GM18870 (cell line): ENCODE measurements around the gene DMXL1.
A peak's percentile ranks its signal among the peaks of the same experiment; 100 is the strongest.
"Not testable (repeated sequence)": the region's sequence is repeated elsewhere in the genome, so short reads cannot be mapped to it uniquely, and the experiment has no call there.

Source experiments
- ATAC-seq: cut with Tn5 transposase; IDR thresholded peaks from one replicate; pipeline ENCODE4 v1.9.1; 2021; ENCODE audit warnings: moderate library complexity; ENCODE audit not compliant: unreplicated experiment

DMXL1 gene

DNA sequence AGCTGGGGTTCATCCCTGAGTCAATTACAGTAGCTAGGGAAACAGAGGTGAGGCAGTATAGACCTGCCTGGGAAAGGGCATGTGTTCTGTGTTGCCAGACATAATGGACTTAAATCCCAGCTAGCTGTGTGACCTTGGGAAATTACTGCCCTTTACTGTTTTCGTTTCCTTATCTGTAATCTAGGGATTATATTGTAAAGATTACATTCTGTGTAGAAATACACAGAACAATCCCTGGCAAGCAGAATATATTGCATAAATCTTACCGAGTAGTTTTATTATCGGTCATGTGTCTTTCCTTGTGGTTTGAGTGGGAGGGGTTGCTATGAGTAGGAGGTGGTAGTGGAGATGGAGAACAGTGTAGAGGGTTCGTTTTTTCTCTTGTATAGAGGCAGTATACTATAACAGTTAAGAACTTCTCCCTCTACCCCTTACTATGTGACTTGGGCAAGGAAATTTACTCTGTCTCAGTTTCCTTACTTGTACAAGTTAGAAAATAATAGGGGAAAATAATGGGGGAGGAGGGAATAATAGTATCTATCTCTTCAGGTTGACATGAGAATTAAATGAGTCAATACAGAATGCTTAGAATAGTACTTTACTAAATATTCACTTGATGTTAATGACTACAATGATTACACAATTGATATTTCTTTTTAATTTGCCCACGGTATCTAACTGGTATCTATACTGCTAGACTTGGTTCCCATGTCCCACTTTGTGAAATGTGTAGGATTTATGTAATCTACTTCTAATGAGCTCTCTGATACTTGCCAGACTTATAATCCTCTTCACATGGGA lies 7.1 kb upstream of the DMXL1 start:
- ATAC-seq, result peak; percentile 82

DNA sequence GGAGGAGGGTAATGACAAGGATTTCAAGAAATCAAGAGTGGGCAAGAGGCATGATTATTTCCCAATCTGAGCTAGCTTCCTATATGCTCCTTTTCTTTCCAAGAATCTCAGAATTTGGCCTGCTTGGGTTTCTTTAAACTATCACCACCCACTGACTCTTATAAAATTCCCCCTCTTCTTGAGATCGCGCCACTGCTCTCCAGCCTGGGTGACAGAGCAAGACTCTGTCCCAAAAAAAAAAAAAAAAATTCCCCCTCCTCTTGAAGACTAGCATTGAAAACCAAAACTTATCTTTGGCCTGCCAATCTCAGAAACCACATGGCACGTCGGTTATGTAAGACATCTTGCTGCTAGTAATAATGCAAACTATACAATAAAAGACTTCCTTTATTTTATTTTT lies 3.4 kb upstream of the DMXL1 start:
- ATAC-seq, result no peak

DNA sequence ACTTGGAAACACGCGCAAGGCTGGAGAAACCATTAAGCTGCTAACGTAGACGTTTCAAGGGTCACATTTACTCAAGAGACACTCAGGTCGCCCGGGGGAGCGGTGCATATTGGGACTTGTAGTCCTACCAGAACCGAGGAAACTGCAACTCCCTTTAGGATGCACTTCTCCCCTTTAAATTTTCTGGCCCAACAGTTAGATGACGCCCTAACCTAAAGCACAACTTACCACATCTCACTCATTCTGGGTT lies 384 bp upstream of the DMXL1 start:
- ATAC-seq, result peak; percentile 58

DNA sequence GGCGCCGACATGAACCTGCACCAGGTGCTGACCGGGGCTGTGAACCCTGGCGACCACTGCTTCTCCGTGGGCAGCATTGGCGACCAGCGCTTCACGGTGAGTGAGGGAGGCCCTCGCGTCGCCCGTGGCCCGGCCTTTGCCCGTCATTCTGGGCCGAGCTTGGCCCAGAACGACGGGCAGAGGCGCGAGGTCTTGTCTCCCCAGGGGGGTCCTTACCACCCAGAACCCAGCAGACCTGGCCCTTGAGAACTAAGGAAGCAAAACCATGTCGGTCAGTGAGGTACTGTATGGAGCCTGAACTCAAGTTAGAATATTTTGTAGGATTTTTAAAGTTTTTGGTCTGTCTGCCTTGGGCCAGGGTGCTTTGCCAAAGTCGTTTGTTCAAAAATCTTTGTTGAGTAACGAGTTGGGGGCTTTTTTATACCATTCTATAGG lies 691 bp downstream of the DMXL1 start:
- no peak for ATAC-seq

DNA sequence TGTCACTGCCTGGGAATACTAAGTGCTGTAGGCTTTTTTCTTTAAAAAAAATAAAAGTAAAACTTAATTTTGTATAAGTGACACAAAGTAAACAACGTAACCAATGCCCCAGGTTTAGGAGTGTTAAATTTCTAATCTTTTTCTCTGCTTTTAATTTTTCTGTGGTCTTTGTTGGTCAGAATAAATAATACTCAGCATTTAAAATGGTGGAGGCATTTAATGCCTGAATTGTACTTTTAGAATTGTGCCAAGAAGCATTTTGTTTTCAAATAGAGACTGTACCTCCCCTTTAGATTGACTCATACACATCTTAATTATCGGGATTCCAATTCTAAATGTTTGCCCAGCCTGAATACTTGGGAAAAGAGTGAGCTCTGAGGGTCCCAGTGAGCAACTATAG lies 1.6 kb downstream of the DMXL1 start:
- ATAC-seq, result no peak

DNA sequence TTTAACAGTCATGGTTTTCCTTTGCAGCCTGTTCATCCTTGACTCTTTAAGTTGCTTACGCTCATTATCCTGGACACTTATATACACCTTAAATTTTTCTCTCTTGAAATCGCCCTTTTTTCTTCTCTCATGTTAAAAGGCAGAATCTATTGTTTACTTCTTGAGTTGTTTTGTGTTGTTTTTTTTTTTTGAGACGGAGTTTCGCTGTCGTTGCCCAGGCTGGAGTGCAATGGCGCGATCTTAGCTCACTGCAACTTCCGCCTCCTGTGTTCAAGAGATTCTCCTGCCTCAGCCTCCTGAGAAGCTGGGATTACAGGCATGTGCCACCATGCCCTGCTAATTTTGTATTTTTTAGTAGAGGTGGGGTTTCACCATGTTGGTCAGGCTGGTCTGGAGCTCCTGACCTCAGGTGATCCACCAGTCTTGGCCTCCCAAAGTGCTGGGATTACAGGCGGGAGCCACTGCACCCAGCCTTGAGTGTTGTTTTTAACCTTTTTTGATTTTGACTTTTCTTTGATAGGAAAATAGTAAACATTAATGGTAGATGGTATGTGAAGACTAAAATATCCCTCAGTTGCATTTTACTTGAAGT lies 3.0 kb downstream of the DMXL1 start:
- ATAC-seq, result not testable (repeated sequence)

DNA sequence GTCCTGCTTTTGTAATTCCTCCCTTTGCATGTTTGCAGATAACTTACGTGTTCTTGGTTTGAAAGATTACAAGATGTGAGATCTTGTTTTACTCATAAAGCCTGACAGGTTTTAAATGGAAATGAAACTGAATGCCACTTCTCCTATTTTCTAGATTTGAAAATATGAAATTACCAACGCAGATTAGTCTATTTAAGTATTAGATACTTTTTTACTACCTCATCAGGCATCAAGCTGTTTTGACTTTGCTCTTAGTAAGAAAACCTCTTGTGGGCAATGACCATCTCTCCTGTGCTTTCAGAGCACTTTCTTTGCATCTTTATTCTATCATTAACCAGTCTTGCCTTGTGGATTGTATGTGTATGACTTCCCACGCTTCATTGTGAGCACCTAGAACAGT lies 3.5 kb downstream of the DMXL1 start:
- peak; percentile 39 for ATAC-seq

DNA sequence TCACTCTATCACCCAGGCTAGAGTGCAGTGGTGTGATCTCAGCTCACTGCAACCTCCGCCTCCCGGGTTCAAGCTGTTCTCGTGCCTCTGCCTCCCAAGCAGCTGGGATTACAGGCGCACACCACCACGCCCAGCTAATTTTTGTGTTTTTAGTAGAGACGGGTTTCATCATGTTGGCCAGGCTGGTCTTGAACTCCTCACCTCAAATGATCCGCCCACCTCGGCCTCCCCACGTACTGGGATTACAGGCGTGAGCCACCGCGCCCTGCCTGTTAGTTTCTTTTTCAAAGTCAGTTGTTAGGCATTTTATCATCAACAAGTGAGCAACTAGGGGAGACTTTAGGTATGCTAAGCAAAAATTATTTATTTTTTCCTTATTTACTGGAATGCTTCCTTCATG lies 4.4 kb downstream of the DMXL1 start:
- not testable (repeated sequence) for ATAC-seq

DNA sequence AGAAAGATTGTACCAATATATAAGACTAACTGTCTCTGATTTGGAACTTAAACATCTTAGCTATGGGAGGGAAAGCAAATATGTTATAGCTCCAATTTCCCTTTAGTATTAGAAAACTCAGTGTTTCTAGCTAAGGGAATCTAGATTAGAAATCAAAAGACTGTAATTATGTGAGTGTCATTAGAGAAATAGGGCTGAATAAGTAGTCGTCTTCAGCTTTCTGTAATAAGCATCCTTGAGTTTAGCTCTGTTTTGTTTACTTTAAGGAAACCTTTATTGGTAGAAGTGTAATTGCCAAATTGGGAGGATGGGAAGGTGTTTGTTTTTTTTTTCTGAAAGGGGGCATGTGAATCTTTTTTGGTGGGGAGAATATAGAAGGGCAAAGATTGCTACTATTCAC lies 5.2 kb downstream of the DMXL1 start:
- ATAC-seq, result no peak

DNA sequence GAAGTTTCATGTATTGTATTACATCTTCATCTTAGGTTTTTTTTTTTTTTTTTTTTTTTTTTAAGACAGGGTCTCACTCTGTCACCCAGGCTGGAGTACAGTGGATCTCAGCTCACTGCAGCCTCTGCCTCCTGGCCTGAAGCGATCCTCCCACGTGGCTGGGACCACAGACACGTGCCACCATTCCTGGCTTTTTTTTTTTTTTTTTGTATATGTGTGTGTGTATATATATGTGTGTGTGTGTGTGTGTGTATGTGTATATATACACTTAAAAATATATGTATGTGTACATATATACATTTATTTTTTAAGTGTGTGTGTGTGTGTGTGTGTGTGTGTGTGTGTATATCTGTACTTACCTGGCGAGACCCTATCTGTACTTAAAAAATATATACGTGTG lies 6.6 kb downstream of the DMXL1 start:
- no peak for ATAC-seq

DNA sequence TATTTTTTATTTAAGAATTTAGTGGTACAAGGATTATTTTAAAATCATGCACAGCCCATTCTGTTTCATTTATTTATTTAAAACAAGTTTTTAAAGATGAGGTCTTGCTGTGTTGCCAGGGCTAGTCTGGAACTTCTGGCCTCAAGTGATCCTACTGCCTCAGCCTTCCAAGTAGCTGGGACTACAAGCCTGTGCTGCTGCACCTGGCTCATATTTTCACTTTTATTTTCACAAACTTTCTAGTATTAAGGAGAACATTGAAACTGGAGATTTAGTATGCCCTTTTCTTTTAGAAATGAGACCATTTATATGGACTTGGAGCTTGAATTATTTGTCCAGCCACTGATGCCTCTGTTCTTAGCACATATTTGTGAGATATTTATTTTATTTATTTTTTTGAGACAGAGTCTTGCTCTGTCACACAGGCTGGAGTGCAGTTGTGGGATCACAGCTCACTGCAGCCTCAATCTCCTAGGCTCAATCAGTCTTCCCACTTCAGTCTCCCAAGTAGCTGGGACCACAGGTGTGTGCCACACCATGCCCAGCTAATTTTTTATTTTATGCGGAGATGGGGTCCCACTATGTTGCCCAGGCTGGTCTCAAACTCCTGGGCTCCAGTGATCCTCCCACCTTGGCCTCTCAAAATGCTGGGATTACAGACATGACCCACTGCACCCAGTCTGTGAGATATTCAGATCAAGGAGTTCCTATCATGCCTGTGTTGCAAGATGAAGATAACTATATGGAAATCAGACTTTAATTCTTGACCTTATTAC lies 7.4 kb downstream of the DMXL1 start:
- no peak for ATAC-seq

DNA sequence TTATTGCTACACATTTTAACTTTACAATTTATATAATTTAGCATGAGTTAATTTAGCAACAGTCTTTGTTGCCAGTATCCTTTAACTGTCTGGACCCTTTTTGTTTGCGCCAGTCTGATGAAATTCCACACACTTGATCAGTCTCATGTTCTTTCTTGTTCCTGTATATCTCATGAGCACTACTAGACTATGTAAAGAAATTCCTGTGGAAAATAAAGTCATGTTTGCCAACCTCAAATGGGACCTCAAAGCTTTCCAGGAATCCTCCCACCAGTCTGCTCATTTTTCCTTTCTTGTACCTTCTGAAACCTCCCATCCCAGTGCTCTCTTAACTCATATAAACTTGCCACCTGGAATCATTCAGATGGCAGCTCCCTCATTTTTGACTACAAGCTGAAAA lies 8.0 kb downstream of the DMXL1 start:
- no peak for ATAC-seq

DNA sequence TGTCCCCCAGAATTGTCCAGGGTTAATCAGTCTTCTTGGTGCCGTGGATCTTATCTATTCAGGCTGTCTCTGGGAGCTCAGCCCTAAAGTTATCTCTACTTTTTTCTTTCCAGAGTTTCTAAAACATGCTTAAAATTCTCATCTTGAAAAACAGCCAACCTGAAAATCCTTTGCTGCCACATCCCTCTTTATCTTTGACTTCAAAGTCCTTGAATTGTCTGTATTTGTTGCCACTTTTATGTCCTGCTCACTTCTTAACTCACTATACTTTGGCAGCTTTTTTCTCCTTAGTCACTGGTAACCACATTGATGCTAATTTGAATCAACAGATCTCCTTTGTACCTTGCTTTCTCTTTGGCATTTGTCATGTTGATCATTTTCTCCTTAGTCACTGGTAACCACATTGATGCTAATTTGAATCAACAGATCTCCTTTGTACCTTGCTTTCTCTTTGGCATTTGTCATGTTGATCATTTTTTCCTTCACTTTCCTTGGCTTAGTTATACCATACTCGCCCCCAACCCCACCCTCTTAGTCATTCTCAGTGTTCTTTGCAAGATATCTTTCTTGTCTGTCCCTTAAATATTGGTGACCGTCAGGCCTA lies 8.5 kb downstream of the DMXL1 start:
- peak; percentile 66 for ATAC-seq

DNA sequence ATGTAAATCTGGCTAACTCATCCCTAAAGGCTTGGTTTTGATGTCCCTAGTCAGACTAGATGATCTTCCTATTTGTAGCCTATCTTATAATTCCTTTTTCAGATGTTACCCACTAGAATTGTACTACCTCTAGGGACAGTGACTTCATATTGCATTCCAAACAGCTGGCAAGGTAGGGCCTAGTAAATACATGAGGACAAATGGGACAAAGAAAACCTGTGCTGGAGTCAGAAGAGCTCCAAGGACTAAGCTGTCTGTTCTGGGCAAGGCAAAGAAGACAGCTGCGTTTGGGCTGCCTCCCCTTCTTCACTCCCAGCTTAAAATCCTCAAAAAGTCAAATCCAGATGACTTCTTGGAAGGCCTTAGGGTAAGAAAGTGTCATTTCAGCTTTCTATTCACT lies 10.0 kb downstream of the DMXL1 start:
- ATAC-seq, result no peak

DNA sequence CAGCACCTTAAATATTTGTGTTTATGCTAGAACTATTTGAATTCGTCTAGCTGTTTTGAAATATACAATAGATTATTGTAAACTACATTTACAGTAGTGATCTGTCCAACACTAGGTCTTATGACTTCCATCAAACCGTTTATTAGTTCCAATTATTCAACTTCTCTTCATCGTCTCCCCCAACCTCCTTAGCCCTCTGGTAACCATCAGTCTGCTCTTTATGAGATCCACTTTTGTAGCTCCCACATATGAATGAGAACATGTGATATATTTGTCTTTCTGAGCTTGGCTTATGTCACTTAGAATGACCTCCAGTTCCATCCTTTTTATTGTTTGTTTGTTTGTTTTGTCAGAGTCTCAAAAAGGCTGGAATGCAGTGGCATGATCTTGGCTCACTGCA lies 11.8 kb downstream of the DMXL1 start:
- ATAC-seq, result no peak

DNA sequence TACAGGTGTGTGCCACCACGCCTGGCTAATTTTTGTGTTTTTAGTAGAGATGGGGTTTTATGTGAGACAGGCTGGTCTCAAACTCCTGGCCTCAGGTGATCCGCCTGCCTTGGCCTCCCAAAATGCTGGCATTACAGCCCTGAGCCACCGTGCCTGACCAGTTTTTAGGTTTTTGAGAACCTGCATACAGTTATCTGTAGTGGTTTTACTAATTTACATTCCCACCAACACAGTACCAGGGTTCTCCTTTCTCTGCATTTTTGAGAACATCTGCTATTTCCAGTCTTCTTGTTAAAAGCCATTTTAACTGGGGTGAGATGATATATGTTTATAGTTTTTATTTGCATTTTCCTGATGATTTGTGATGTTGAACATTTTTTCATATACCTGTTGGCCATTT lies 12.8 kb downstream of the DMXL1 start:
- peak; percentile 39 for ATAC-seq

DNA sequence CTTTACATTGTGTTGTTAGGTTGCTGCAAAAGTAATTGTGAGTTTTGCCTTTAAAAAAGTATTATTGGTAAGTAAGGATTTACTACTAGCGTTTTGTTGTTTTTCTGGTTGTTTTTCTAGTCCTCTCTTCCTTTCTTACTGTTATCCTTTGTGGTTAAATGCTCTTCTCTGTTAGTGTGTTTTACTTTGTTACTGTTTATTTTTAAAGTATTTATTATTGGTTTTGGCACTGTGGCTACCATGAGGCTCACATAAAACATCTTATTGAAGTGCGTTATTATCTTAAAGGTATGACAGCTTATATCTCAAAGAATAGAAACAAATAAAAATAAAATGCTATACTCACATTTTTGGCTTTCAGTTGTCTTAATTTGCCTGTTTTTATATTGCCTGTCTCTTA lies 17.6 kb downstream of the DMXL1 start:
- no peak for ATAC-seq

DNA sequence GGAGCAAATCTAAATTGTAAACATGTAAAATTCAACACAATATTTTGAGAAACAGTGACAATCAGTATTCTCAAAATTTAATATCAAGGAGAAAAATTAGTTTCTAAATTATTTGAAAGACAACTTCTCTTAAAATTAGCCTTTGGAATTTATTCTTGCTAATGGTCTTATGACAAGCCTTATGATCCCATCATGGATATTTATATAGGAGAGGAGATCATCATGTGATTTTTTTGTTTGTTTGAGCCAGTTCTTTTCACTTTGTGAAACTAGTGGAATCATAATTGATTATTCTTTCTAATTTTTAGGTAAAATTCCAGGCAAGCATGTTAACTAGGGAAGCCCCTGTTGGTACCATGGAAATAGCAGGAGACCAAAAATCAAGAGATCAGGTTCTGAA lies 24.7 kb downstream of the DMXL1 start:
- ATAC-seq, result no peak

DNA sequence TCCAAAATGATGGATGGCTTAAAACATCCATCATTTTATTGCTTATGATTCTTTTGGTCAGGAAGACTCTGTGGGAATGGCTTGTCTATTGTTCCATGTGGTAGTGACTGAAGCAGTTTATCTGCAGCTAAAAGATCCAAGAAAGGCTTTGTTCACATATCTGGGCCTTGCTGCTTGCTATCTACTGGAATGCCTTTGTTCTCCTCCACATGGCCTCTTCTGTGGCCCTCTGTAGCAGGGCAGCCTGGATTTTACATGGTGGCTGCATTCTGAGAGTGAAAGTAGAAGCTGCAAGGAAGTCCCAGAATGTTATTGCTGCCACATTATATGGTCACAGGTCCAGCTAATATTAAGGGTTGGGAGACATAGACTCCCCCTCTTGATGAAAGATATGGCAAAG lies 35.1 kb downstream of the DMXL1 start:
- ATAC-seq, result no peak

DNA sequence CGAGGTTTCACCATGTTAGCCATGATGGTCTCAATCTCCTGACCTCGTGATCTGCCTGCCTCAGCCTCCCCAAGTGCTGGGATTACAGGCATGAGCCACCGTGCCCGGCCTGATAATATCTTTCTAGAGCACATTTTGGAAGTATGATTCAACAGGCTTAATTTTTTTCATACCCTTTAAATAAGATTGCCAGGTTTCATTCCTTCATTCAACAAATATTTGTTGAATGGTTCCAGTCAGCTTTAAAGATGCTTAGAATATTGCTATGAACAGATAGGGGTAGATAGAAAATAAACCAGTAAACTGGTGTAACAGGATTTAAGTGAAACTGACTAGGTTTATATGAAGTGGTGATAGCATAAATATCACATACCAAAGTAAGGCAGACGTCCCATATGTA lies 41.3 kb downstream of the DMXL1 start:
- no peak for ATAC-seq

DNA sequence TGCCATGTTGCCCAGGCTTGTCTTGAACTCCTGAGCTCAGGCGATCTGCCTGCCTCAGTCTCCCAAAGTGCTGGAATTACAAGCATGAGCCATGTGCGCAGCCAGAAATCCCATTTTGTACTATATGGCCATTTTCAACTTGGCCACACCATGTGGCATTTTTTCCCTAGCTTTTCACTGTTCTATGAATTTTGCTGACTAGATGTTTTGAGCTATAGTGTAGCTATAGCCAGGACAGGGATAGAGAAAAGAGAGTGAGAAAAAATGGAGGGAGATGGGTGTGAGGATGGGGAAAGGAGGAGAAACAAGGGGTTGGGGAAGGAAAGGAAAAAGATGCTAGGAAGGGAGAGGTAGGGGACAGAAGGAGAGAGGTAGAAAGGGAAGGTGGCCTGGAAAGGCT lies 46.4 kb downstream of the DMXL1 start:
- no peak for ATAC-seq

DNA sequence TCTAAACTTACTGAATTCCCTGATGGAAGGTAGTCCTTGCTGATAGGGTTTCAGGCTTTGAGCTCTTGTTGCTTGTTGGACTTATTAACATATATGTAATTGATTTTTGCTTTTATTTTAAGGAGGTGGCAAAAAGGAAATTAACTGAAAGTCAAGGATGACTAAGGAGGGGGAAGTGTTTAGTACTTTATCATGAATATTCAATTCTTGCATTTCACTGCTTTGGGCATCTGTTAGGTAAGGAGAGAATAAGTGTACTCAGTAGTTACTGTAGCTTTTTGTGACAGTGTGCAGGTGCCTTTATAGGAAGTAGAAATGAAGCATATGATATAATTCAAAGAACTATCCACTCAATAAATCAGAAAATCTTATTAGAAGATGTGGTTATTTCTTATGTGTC lies 47.1 kb downstream of the DMXL1 start:
- ATAC-seq, result no peak
